ENCODE results near the gene SLC35F1. TPM values are rescaled to one million over a fixed set of nuclear protein-coding genes. Genes with fewer than 3 reads are reported as not detected.

SLC35F1 gene
- total and polyA plus RNA-seq, 10 of the 15 experiments (the other 5 are each of a cell fraction or from before 2014, with no cell fraction given), result 0.01 TPM; not detected in 9

DNA sequence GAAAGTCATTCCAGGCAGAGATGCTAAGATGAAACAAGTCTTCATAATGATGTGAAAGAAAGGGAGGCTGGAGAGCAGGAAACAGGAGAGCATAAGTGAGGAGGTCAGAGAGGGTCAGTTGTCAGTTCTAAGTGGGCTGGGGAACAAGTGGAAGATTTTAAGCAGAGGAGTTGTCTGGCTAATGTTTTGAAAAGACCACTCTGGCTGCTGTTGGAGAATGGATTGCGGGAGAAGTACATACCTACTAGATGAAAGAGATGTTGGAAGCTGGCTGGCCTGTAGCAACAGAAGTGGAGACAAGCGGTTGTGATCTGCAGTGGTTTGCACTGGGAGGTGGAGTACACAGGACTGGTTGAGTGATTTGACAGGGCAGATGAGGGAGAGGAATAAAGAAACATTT lies 10.1 kb downstream of the SLC35F1 start:
- no peak overlapping the region for H3K4me2 ChIP-seq (ENCODE audit: control insufficient read depth, insufficient read depth)
- RAD21 ChIA-PET (ENCODE audit: unreplicated experiment), result no interaction called here
- peaks cover 0 to 9% of the 10 kb centered on the region in 2 experiments for H3K27me3 ChIP-seq (replicated peaks in 1 of 2; ENCODE audit: control insufficient read depth in 2 of 2, insufficient read depth in 2 of 2, low read length in 1 of 2)
- FAIRE-seq (no peak), ATAC-seq (no peak), DNase-seq (ENCODE audit: low read depth, low spot score) (no peak)
- intact Hi-C loops (cut with micrococcal nuclease; ENCODE audit: unreplicated experiment) (no loop called here), in situ Hi-C loops (cut with MboI) (no loop called here)
- H3K4me3 ChIP-seq, result no peak overlapping the region
- H3K36me3 ChIP-seq (ENCODE audit: control insufficient read depth in 2 of 2, insufficient read depth in 2 of 2, low read length in 1 of 2), result no peaks in the 10 kb centered on the region
- no peaks in the 10 kb centered on the region for H3K79me2 ChIP-seq (ENCODE audit: control insufficient read depth, insufficient read depth, low read length)
- H3K27ac ChIP-seq (ENCODE audit: control insufficient read depth, insufficient read depth), result no peak overlapping the region
- POLR2A ChIA-PET, result no interaction called here
- SMC1A ChIA-PET (ENCODE audit: uncharacterized antibody, unreplicated experiment), result no interaction called here
- TF ChIP-seq MEF2A (IDR thresholded peaks at IDR 0.05; ENCODE audit: insufficient read depth, low read depth, low read length) (no peak), HDGF (IDR thresholded peaks at IDR 0.05) (no peak), HDAC6 (IDR thresholded peaks at IDR 0.05; ENCODE audit: unreplicated experiment) (no peak), LARP7 (IDR thresholded peaks at IDR 0.05) (no peak), WRNIP1 (IDR thresholded peaks at IDR 0.05; ENCODE audit: borderline replicate concordance, low read depth, low read length) (no peak), NFIC (IDR thresholded peaks at IDR 0.05; ENCODE audit: low read depth, low read length) (no peak), NR2F1 (conservative IDR thresholded peaks at IDR 0.05) (no peak)
- H2AFZ ChIP-seq (ENCODE audit: control insufficient read depth, low read depth, low read length), result no peak overlapping the region
- BruUV-seq (replicated peaks), result no TSS peak
- H3K9ac ChIP-seq (ENCODE audit: control insufficient read depth, insufficient read depth, low read length), result no peak overlapping the region
- H3K4me1 ChIP-seq (ENCODE audit: control insufficient read depth, insufficient read depth, low read length), result no peaks in the 10 kb centered on the region
- CTCF ChIA-PET, result no interaction called here
- no peaks in the 10 kb centered on the region for H4K20me1 ChIP-seq (ENCODE audit: control insufficient read depth, insufficient read depth)
- H3K9me3 ChIP-seq (replicated peaks; ENCODE audit: control insufficient read depth, insufficient read depth, low read length), result no peaks in the 10 kb centered on the region
- 22% methylated on average over 2 of the region's 2 CpGs for WGBS (ENCODE audit: insufficient coverage, insufficient replicate concordance, low lambda C conversion rate, missing lambda C conversion rate)

DNA sequence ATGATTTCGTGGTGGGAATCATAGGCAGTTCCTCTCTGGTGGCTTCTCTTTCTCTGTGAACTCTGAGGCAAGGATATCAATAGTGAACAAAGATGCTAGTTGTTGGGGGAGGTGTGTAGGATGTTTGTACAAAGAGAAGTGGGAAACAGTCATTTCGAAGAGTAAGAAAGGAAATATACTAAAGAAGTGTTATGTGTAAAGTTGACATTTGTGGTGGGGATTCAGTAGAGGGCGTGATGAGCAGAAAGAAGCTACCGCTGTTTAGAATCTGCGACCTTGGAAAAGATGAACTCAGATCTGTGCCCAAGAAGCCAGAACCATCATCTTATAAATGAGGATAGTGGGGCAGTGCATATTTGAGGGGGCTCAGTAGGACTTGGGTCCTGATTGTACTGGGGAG lies 11.4 kb downstream of the SLC35F1 start:
- in situ Hi-C loops (cut with MboI) (no loop called here), intact Hi-C loops (cut with micrococcal nuclease; ENCODE audit: unreplicated experiment) (no loop called here)
- TF ChIP-seq TBL1XR1 (IDR thresholded peaks at IDR 0.05; ENCODE audit: low read depth, low read length), result no peak
- TF ChIP-seq BACH1 (IDR thresholded peaks at IDR 0.05; ENCODE audit: borderline replicate concordance), result no peak
- TF ChIP-seq PAX5 (IDR thresholded peaks at IDR 0.05; ENCODE audit: borderline replicate concordance, low read depth, low read length), result no peak
- TF ChIP-seq WRNIP1 (IDR thresholded peaks at IDR 0.05; ENCODE audit: borderline replicate concordance, low read depth, low read length), result no peak
- no peak for TF ChIP-seq HDAC6 (IDR thresholded peaks at IDR 0.05; ENCODE audit: unreplicated experiment)
- no peak for TF ChIP-seq ZBED1 (IDR thresholded peaks at IDR 0.05; ENCODE audit: borderline replicate concordance)
- no peak for TF ChIP-seq ZZZ3 (IDR thresholded peaks at IDR 0.05; ENCODE audit: control insufficient read depth, insufficient read length, low read depth)
- TF ChIP-seq, protein P1, sequence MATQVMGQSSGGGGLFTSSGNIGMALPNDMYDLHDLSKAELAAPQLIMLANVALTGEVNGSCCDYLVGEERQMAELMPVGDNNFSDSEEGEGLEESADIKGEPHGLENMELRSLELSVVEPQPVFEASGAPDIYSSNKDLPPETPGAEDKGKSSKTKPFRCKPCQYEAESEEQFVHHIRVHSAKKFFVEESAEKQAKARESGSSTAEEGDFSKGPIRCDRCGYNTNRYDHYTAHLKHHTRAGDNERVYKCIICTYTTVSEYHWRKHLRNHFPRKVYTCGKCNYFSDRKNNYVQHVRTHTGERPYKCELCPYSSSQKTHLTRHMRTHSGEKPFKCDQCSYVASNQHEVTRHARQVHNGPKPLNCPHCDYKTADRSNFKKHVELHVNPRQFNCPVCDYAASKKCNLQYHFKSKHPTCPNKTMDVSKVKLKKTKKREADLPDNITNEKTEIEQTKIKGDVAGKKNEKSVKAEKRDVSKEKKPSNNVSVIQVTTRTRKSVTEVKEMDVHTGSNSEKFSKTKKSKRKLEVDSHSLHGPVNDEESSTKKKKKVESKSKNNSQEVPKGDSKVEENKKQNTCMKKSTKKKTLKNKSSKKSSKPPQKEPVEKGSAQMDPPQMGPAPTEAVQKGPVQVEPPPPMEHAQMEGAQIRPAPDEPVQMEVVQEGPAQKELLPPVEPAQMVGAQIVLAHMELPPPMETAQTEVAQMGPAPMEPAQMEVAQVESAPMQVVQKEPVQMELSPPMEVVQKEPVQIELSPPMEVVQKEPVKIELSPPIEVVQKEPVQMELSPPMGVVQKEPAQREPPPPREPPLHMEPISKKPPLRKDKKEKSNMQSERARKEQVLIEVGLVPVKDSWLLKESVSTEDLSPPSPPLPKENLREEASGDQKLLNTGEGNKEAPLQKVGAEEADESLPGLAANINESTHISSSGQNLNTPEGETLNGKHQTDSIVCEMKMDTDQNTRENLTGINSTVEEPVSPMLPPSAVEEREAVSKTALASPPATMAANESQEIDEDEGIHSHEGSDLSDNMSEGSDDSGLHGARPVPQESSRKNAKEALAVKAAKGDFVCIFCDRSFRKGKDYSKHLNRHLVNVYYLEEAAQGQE (IDR thresholded peaks at IDR 0.05; ENCODE audit: low read depth, low read length), result no peak
- TF ChIP-seq SIN3A (IDR thresholded peaks at IDR 0.05; ENCODE audit: low read depth, low read length), result no peak
- TF ChIP-seq, protein P2, sequence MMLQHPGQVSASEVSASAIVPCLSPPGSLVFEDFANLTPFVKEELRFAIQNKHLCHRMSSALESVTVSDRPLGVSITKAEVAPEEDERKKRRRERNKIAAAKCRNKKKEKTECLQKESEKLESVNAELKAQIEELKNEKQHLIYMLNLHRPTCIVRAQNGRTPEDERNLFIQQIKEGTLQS (IDR thresholded peaks at IDR 0.05; ENCODE audit: borderline replicate concordance, extremely low read depth, low read depth, low read length), result no peak
- TF ChIP-seq TCF12 (IDR thresholded peaks at IDR 0.05; ENCODE audit: low read depth, low read length), result no peak
- no peak for TF ChIP-seq POU2F2 (IDR thresholded peaks at IDR 0.05; ENCODE audit: borderline replicate concordance, low read depth, low read length)

More for the DNA sequence above, 11.4 kb downstream of the SLC35F1 start:
- Histone ChIP-seq H3K27ac (ENCODE audit: control insufficient read depth, insufficient read depth) (no peak overlapping the region), H3K9me3 (replicated peaks; ENCODE audit: control insufficient read depth, insufficient read depth, low read length) (no peaks in the 10 kb centered on the region), H3K9ac (ENCODE audit: control insufficient read depth, insufficient read depth, low read length) (no peak overlapping the region), H4K20me1 (ENCODE audit: control insufficient read depth, insufficient read depth) (no peaks in the 10 kb centered on the region), H3K79me2 (ENCODE audit: control insufficient read depth, insufficient read depth, low read length) (no peaks in the 10 kb centered on the region), H3K4me2 (ENCODE audit: control insufficient read depth, insufficient read depth) (no peak overlapping the region), H3K4me3 (no peak overlapping the region), H3K4me1 (ENCODE audit: control insufficient read depth, insufficient read depth, low read length) (no peaks in the 10 kb centered on the region), H2AFZ (ENCODE audit: control insufficient read depth, low read depth, low read length) (no peak overlapping the region), H3K36me3 (ENCODE audit: control insufficient read depth in 2 of 2, insufficient read depth in 2 of 2, low read length in 1 of 2) (no peaks in the 10 kb centered on the region), H3K27me3 (replicated peaks in 1 of 2; ENCODE audit: control insufficient read depth in 2 of 2, insufficient read depth in 2 of 2, low read length in 1 of 2) (peaks cover 0 to 6% of the 10 kb centered on the region in 2 experiments)
- CTCF ChIA-PET, result no interaction called here
- no peak for DNase-seq (ENCODE audit: low read depth, low spot score)
- no TSS peak for BruUV-seq (replicated peaks)
- SMC1A ChIA-PET (ENCODE audit: uncharacterized antibody, unreplicated experiment), result no interaction called here
- FAIRE-seq, result no peak
- POLR2A ChIA-PET, result no interaction called here
- WGBS (ENCODE audit: insufficient coverage, insufficient replicate concordance, low lambda C conversion rate, missing lambda C conversion rate), result 28% methylated on average over 5 of the region's 5 CpGs
- RAD21 ChIA-PET (ENCODE audit: unreplicated experiment), result no interaction called here
- no peak for ATAC-seq
